Stomach (tissue), 4 donors: ENCODE data around the gene ITPKB.

ENCODE experiments used
- CTCF ChIP-seq, 7 experiments: fragments of 450-650 bp in 4 of 7; fragments of 200-600 bp in 3 of 7; sonication (generic) in 3 of 7; IDR thresholded peaks; one replicate each; pipeline ENCODE4 v1.5.1; 2016 to 2019; ENCODE audit warnings: antibody characterized with exemption in 7 of 7, control low read depth in 2 of 7, mild to moderate bottlenecking in 1 of 7
- POLR2A ChIP-seq, 4 donors: fragments of 450-650 bp; IDR thresholded peaks; one replicate each; pipeline ENCODE4 v1.6.1; 2016; ENCODE audit warnings: antibody characterized with exemption in 4 of 4, control low read depth in 2 of 4, mild to moderate bottlenecking in 1 of 4, moderate library complexity in 1 of 4
- POLR2AphosphoS5 ChIP-seq, 3 donors: sonication (generic); formaldehyde crosslinking; IDR thresholded peaks; one replicate each; pipeline ENCODE4 v1.6.1; 2016; ENCODE audit warnings: antibody characterized with exemption in 3 of 3

- no peak for TF ChIP-seq CTCF (IDR thresholded peaks at IDR 0.05)
- TF ChIP-seq POLR2AphosphoS5 (IDR thresholded peaks at IDR 0.05) = no peak
- no peak for TF ChIP-seq POLR2A (IDR thresholded peaks at IDR 0.05)
These were observed 145.5 kb downstream of the ITPKB start for GRCh38 chr1:226593541-226593940.
